KOPT-K1 (cell line): ENCODE measurements around the gene CD68.
"Not testable (repeated sequence)": the region's sequence is repeated elsewhere in the genome, so short reads cannot be mapped to it uniquely, and the experiment has no call there.

Experiments used
- H3K27ac ChIP-seq: fragments of 200-600 bp; sonication (generic); 2 replicates; pipeline ENCODE4 v1.5.1; 2016; ENCODE audit warnings: antibody characterized with exemption, mild to moderate bottlenecking, low read depth, low read length; ENCODE audit not compliant: poor library complexity, severe bottlenecking
- H3K36me3 ChIP-seq: fragments of 200-600 bp; sonication (generic); 2 replicates; pipeline ENCODE4 v1.5.1; 2017; ENCODE audit warnings: antibody characterized with exemption, mild to moderate bottlenecking, low read length, moderate library complexity; ENCODE audit not compliant: insufficient read depth
- H3K9me3 ChIP-seq: fragments of 200-600 bp; sonication (generic); 2 replicates; pipeline ENCODE4 v1.5.1; 2017; ENCODE audit warnings: antibody characterized with exemption, low read length, mild to moderate bottlenecking; ENCODE audit not compliant: insufficient read depth, poor library complexity, severe bottlenecking

CD68 gene

GRCh38 chr17:7586673-7587419 lies 7.4 kb downstream of the CD68 start:
- H3K9me3 ChIP-seq: no peaks in the 10 kb centered on the region
- no peak overlapping the region for H3K27ac ChIP-seq
- peaks cover 69% of the 10 kb centered on the region for H3K36me3 ChIP-seq

- no peaks in the 10 kb centered on the region for H3K9me3 ChIP-seq
- peaks cover 71% of the 10 kb centered on the region for H3K36me3 ChIP-seq
- H3K27ac ChIP-seq: no peak overlapping the region
Measured at GRCh38 chr17:7587420-7588151, 8.1 kb downstream of the CD68 start.

GRCh38 chr17:7588553-7589203 lies 9.2 kb downstream of the CD68 start:
- H3K27ac ChIP-seq: no peak overlapping the region
- H3K9me3 ChIP-seq: no peaks in the 10 kb centered on the region
- H3K36me3 ChIP-seq: peaks cover 81% of the 10 kb centered on the region

- peaks cover 88% of the 10 kb centered on the region for H3K36me3 ChIP-seq
- no peak overlapping the region for H3K27ac ChIP-seq
- no peaks in the 10 kb centered on the region for H3K9me3 ChIP-seq
Measured at GRCh38 chr17:7589204-7589868, 9.9 kb downstream of the CD68 start.

GRCh38 chr17:7589891-7590691 lies 10.7 kb downstream of the CD68 start, which contains the start of gene SOX15:
TSS of gene SOX15 (minus strand) at chr17:7590094. CDS start at chr17:7589676, 418 bp downstream.
- H3K36me3 ChIP-seq: peaks cover 95% of the 10 kb centered on the region
- no peak within 1 kb of the TSS for H3K27ac ChIP-seq
- no peaks in the 10 kb centered on the region for H3K9me3 ChIP-seq

- peaks cover 99% of the 10 kb centered on the region for H3K36me3 ChIP-seq
- H3K9me3 ChIP-seq: no peaks in the 10 kb centered on the region
- no peak overlapping the region for H3K27ac ChIP-seq
Measured at GRCh38 chr17:7590743-7591142, 11.3 kb downstream of the CD68 start.

GRCh38 chr17:7591596-7591995 lies 12.2 kb downstream of the CD68 start:
- Histone ChIP-seq H3K27ac (no peak overlapping the region), H3K36me3 (peaks cover 100% of the 10 kb centered on the region), H3K9me3 (no peaks in the 10 kb centered on the region)

- H3K36me3 ChIP-seq: peaks cover 100% of the 10 kb centered on the region
- no peak overlapping the region for H3K27ac ChIP-seq
Measured at GRCh38 chr17:7592422-7593021, 13.1 kb downstream of the CD68 start.

GRCh38 chr17:7593296-7593695 lies 13.9 kb downstream of the CD68 start:
- H3K36me3 ChIP-seq: peaks cover 94% of the 10 kb centered on the region
- H3K27ac ChIP-seq: no peak overlapping the region
- no peaks in the 10 kb centered on the region for H3K9me3 ChIP-seq

More at GRCh38 chr17:7592422-7593021, 13.1 kb downstream of the CD68 start:
- no peaks in the 10 kb centered on the region for H3K9me3 ChIP-seq

GRCh38 chr17:7597561-7597960 lies 18.1 kb downstream of the CD68 start:
- not testable (repeated sequence) for H3K9me3 ChIP-seq, H3K27ac ChIP-seq
- H3K36me3 ChIP-seq: peaks cover 94% of the 10 kb centered on the region

GRCh38 chr17:7606280-7606679 lies 26.8 kb downstream of the CD68 start:
- no peaks in the 10 kb centered on the region for H3K9me3 ChIP-seq
- peaks cover 68% of the 10 kb centered on the region for H3K36me3 ChIP-seq
- H3K27ac ChIP-seq: no peak overlapping the region

GRCh38 chr17:7610641-7611040 lies 31.2 kb downstream of the CD68 start:
- H3K36me3 ChIP-seq: peaks cover 37% of the 10 kb centered on the region
- H3K9me3 ChIP-seq: no peaks in the 10 kb centered on the region
- no peak overlapping the region for H3K27ac ChIP-seq

GRCh38 chr17:7611635-7612293 lies 32.3 kb downstream of the CD68 start:
- no peaks in the 10 kb centered on the region for H3K9me3 ChIP-seq
- H3K27ac ChIP-seq: no peak overlapping the region
- peaks cover 29% of the 10 kb centered on the region for H3K36me3 ChIP-seq

GRCh38 chr17:7612294-7612640 lies 32.8 kb downstream of the CD68 start:
- Histone ChIP-seq H3K27ac (no peak overlapping the region), H3K36me3 (peaks cover 29% of the 10 kb centered on the region), H3K9me3 (no peaks in the 10 kb centered on the region)
